Astrocyte of the spinal cord (primary cell): Measurements from ENCODE around the gene TENM4.
A peak's percentile ranks its signal among the peaks of the same experiment; 100 is the strongest.

Source experiments
- DNase-seq: peaks from one replicate; pipeline ENCODE4 v3.0.0; 2011; ENCODE audit warnings: low read depth, low spot score
- H3K4me3 ChIP-seq: 2 replicates; pipeline ENCODE4 v1.5.1; 2011; ENCODE audit warnings: low read depth, mild to moderate bottlenecking, low read length, moderate library complexity
- in situ Hi-C: cut with HindIII; loops from 2 replicates; pipeline ENCODE4 v1.10.0; 2017; ENCODE audit warnings: low sequenced_read_pairs
- TF ChIP-seq, protein P1 (sequence below): IDR thresholded peaks from 2 replicates; pipeline ENCODE4 v1.5.1; 2012; ENCODE audit warnings: low read depth, mild to moderate bottlenecking, low read length, inconsistent platforms

TENM4 gene

DNA sequence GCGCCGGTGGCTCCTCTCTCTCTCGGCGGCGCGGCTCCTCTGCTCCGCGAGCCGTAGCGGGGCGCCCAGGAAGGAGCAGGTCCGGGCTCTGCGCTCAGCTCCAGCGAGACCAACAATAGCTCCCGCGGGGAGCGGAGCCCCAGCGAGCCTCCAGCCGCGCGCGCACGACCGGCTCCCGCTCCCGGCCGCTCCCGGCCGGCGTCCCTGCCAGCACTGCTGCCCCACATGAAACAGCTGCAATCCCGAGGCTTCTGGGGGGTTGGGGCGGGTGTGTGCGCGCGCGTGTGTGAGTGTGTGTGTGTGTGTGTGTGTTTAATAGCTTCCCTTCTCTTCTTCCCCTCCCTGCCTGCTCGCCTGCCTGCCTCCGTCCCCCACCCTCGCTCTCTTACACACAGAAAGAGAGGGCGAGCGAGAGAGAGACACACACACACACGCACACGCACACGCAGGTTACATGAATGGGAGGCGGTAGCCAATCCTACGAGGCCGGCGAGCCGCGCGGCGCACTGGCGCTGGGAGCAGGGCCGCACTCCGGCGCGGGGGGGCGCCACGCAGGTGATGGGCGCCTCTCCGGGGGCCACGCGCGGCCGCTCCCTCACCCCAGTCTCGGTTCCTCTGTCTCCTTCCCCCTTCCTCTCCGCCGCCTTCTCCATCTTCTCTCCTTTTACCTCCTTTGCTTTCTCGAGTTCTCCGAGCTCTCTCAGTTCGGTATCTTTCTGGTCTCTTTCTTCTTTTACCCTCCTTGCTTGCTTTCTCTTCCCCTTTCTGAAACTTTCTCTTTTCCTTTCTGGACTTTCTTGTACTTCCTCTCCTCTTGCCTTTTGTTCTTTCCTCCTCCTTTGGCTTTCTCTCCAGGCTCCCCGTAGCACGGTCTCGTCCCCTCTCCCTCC lies at the start of gene TENM4:
Gene TENM4, minus strand, starts transcription at position 460 of the 890 bp plus-strand sequence. CDS start 371,086 bp downstream, outside the sequence.
- TF ChIP-seq, protein P1, sequence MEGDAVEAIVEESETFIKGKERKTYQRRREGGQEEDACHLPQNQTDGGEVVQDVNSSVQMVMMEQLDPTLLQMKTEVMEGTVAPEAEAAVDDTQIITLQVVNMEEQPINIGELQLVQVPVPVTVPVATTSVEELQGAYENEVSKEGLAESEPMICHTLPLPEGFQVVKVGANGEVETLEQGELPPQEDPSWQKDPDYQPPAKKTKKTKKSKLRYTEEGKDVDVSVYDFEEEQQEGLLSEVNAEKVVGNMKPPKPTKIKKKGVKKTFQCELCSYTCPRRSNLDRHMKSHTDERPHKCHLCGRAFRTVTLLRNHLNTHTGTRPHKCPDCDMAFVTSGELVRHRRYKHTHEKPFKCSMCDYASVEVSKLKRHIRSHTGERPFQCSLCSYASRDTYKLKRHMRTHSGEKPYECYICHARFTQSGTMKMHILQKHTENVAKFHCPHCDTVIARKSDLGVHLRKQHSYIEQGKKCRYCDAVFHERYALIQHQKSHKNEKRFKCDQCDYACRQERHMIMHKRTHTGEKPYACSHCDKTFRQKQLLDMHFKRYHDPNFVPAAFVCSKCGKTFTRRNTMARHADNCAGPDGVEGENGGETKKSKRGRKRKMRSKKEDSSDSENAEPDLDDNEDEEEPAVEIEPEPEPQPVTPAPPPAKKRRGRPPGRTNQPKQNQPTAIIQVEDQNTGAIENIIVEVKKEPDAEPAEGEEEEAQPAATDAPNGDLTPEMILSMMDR = peak; percentile 36
- peak within 1 kb of the TSS; percentile 78 for H3K4me3 ChIP-seq
- peak; percentile 90 for DNase-seq
- in situ Hi-C loops = no loop called here

DNA sequence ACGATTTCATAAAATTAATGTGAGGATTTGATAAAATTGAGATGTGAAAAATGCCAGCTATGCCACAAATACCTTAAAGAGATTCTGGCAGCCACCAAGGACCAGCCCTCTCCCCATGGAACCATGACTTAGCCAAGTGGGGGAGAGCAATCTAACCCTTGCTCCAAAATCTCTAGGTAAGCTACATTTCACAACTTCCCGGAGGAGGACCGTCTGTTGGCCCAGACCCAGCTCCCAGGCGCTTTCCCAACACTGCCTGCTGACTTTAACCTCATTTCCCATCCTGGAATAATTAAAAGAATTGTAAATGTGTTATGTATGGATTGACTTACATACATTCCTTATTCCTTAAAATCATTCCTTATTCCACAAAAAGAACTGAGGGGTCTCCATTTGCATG lies 47.5 kb upstream of the TENM4 start:
- no peak overlapping the region for H3K4me3 ChIP-seq
- in situ Hi-C loops = no loop called here
- DNase-seq = no peak
- TF ChIP-seq, protein P1 = no peak

DNA sequence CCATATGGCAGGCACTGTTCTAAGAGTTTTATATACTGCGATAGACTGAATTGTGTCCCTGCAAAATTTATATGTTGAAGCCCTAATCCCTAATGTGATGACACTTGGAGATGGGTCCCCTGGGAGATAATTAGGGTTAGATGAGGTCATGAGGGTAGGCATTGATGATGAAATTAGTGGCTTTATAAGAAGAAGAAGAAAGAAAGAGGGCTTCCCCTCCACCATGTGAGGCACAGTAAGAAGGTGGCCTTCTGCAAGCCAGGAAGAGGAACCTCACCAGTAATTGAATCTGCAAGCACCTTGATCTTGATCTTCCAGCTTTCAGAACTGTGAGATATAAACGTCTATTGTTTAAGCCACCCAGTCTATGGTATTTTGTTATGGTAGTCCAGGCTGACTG lies 46.6 kb upstream of the TENM4 start:
- no peak overlapping the region for H3K4me3 ChIP-seq
- no peak for DNase-seq
- in situ Hi-C loops = no loop called here
- TF ChIP-seq, protein P1 = no peak

DNA sequence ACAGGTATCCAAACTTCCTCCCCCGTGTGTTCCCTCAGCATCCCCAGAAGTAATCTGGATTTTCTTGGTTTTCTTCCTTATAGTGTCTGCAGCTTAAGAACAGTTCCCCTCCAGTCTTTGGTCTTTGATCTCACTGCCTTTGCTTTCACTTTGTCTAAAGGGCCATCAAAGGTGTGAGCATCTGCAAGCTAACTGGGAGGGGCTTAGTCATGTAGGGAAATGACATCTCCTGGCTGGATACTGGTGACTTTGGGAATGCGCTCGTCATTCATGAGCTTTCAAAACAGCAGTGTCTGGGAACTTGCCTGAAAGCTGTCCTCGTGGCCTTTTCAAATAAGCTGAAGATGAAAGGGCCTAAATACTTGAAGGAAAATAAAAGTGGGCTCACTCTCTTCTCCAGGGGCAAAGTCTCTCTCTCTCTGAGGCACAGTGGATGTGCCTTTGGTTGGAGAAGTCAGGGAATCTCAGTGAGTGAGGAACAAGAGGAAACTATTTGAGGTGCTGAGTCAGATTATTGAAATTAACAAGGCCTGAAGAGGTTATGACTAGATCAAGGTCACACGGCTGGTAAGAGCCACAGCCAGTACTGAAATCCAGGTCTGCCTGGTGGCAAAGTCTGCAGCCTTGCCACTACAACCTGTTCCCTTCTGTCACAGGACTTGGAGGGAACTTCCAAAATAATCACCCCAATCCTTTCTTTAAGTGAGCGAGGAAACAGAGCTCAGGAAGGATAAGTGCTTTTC lies 45.6 kb upstream of the TENM4 start:
- in situ Hi-C loops = no loop called here
- DNase-seq = no peak

DNA sequence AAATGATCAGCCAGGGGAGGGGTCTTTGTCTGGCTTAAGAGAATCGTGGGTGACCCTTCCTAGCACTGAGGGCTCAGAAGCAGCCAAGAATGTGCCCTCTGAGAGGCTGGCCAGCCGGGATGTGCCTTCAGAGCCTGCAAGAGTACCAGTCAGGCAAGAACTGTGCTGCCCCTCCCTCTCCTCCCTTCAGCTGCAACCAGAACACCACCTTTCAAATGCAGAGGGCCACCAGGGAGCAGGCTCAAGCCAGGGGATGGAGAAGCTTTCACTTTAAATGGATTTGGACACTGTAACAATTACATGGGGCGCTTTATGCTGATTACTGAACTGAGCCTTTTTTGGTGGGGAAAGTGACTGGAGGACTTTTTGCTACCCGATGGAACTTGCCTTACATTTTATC lies 44.9 kb upstream of the TENM4 start:
- TF ChIP-seq, protein P1 = no peak
- in situ Hi-C loops = no loop called here
- no peak overlapping the region for H3K4me3 ChIP-seq
- DNase-seq = no peak

More for the DNA sequence above, 45.6 kb upstream of the TENM4 start:
- TF ChIP-seq, protein P1 = no peak
- no peak overlapping the region for H3K4me3 ChIP-seq

DNA sequence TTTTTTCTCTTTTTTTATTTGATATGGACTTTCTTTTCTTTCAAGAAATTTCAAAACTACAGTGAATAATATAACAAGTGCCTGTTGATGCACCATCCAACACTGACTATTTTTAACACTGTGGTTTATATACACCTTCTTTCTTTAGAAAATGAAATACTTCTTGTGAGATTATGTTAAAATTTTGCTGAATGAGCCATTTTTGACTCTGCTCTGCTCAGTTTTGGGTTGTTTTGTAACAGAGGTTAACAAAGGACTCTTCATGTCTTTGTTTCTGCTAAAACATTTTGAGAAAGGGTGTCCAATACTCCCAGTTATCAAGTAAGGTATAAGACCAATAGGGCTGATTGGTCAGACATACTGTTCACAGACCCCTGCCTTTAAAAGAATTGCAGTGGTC lies 44.0 kb upstream of the TENM4 start:
- in situ Hi-C loops = no loop called here
- no peak overlapping the region for H3K4me3 ChIP-seq

More for the DNA sequence above, 44.0 kb upstream of the TENM4 start:
- no peak for DNase-seq
- TF ChIP-seq, protein P1 = no peak
